Mesendoderm (in vitro differentiated cells): Measurements from ENCODE around the gene RSL24D1.
"Not testable (repeated sequence)": the region's sequence is repeated elsewhere in the genome, so short reads cannot be mapped to it uniquely, and the experiment has no call there.

Experiments
- DNase-seq: peaks from one replicate; pipeline ENCODE4 v3.0.0; 2013
- H2AK5ac ChIP-seq: 2 replicates; pipeline ENCODE4 v1.6.1; 2013; ENCODE audit warnings: low read length, inconsistent platforms
- H2BK120ac ChIP-seq: 2 replicates; pipeline ENCODE4 v1.6.1; 2013; ENCODE audit warnings: low read depth, mild to moderate bottlenecking, low read length, moderate library complexity, mixed read lengths
- H2BK15ac ChIP-seq: replicated peaks from 2 replicates; pipeline ENCODE4 v1.6.1; 2013; ENCODE audit warnings: low read depth, mild to moderate bottlenecking, moderate library complexity
- H2BK5ac ChIP-seq: 2 replicates; pipeline ENCODE4 v1.6.1; 2013; ENCODE audit warnings: low read length, inconsistent platforms
- H3K18ac ChIP-seq: 2 replicates; pipeline ENCODE4 v1.6.1; 2013; ENCODE audit warnings: mild to moderate bottlenecking, low read length, mixed read lengths
- H3K23ac ChIP-seq: one replicate; pipeline ENCODE4 v1.6.1; 2013; ENCODE audit warnings: low read length
- H3K27ac ChIP-seq: 2 replicates; pipeline ENCODE4 v1.5.1; 2013; ENCODE audit warnings: low read depth, mild to moderate bottlenecking, inconsistent platforms, low read length, moderate library complexity
- H3K27me3 ChIP-seq: 2 replicates; pipeline ENCODE4 v1.6.1; 2013; ENCODE audit warnings: low read length, control low read depth, mild to moderate bottlenecking, inconsistent platforms; ENCODE audit not compliant: insufficient read depth, poor library complexity
- H3K36me3 ChIP-seq: 2 replicates; pipeline ENCODE4 v1.6.1; 2013; ENCODE audit warnings: low read length, inconsistent platforms; ENCODE audit not compliant: control insufficient read depth, insufficient read depth
- H3K4ac ChIP-seq: one replicate; pipeline ENCODE4 v1.6.1; 2013; ENCODE audit warnings: low read depth, mild to moderate bottlenecking, low read length, moderate library complexity
- H3K4me1 ChIP-seq: 2 replicates; pipeline ENCODE4 v1.6.1; 2013; ENCODE audit warnings: low read depth, low read length, inconsistent platforms; ENCODE audit not compliant: control insufficient read depth
- H3K4me2 ChIP-seq: 2 replicates; pipeline ENCODE4 v1.6.1; 2013; ENCODE audit warnings: low read length
- H3K4me3 ChIP-seq: 2 replicates; pipeline ENCODE4 v1.5.1; 2013; ENCODE audit warnings: mild to moderate bottlenecking, low read length
- H3K56ac ChIP-seq: one replicate; pipeline ENCODE4 v1.6.1; 2013; ENCODE audit warnings: low read length
- H3K79me1 ChIP-seq: 2 replicates; pipeline ENCODE4 v1.6.1; 2013; ENCODE audit warnings: low read length, inconsistent platforms
- H3K79me2 ChIP-seq: 2 replicates; pipeline ENCODE4 v1.6.1; 2013; ENCODE audit warnings: mild to moderate bottlenecking, low read length; ENCODE audit not compliant: control insufficient read depth, insufficient read depth
- H3K9ac ChIP-seq: 2 replicates; pipeline ENCODE4 v1.6.1; 2013; ENCODE audit warnings: low read length, inconsistent platforms
- H4K5ac ChIP-seq: one replicate; pipeline ENCODE4 v1.6.1; 2013; ENCODE audit warnings: low read length
- H4K8ac ChIP-seq: one replicate; pipeline ENCODE4 v1.6.1; 2013; ENCODE audit warnings: low read depth, mild to moderate bottlenecking, control low read depth, low read length, moderate library complexity
- WGBS: extraction: QIAGEN DNeasy Blood & Tissue Kit; methylation state at CpG from one replicate; pipeline ENCODE4 v1.1.7; 2013; ENCODE audit warnings: low lambda C conversion rate, missing lambda C conversion rate; ENCODE audit not compliant: insufficient coverage; ENCODE audit errors: extremely low coverage; 5-methylcytosine and 5-hydroxymethylcytosine counted together

The RSL24D1 gene

GRCh38 chr15:55143132-55143531 lies 53.6 kb downstream of the RSL24D1 start:
- not testable (repeated sequence) for H3K36me3 ChIP-seq, H3K79me1 ChIP-seq, H3K56ac ChIP-seq, H3K9ac ChIP-seq, H3K27me3 ChIP-seq, H3K27ac ChIP-seq, H2AK5ac ChIP-seq, DNase-seq, H3K4ac ChIP-seq, H2BK5ac ChIP-seq, H2BK15ac ChIP-seq, H4K5ac ChIP-seq, H3K79me2 ChIP-seq, H3K4me1 ChIP-seq, H3K18ac ChIP-seq, H3K4me3 ChIP-seq, H4K8ac ChIP-seq, H2BK120ac ChIP-seq, H3K4me2 ChIP-seq, H3K23ac ChIP-seq
- no CpG with 5 or more reads among the region's 8 CpGs for WGBS

GRCh38 chr15:55133972-55134371 lies 62.8 kb downstream of the RSL24D1 start:
- H3K4me1 ChIP-seq, result no peaks in the 10 kb centered on the region
- no peak overlapping the region for H3K27ac ChIP-seq
- no peak overlapping the region for H3K9ac ChIP-seq
- H2BK5ac ChIP-seq, result no peak overlapping the region
- H3K23ac ChIP-seq, result no peak overlapping the region
- no peak overlapping the region for H4K5ac ChIP-seq
- no peaks in the 10 kb centered on the region for H3K36me3 ChIP-seq
- H3K4ac ChIP-seq, result no peak overlapping the region
- H2AK5ac ChIP-seq, result no peak overlapping the region
- DNase-seq, result peak; percentile 62
- no peak overlapping the region for H3K4me3 ChIP-seq
- WGBS, result no CpG with 5 or more reads among the region's 2 CpGs
- no peak overlapping the region for H3K4me2 ChIP-seq
- H3K79me2 ChIP-seq, result no peaks in the 10 kb centered on the region
- no peak overlapping the region for H4K8ac ChIP-seq
- no peak overlapping the region for H2BK120ac ChIP-seq
- H3K27me3 ChIP-seq, result no peaks in the 10 kb centered on the region
- no peak overlapping the region for H3K56ac ChIP-seq
- no peaks in the 10 kb centered on the region for H3K79me1 ChIP-seq
- H3K18ac ChIP-seq, result no peak overlapping the region
- H2BK15ac ChIP-seq, result no peak overlapping the region

- H2BK5ac ChIP-seq, result no peak overlapping the region
- H3K27ac ChIP-seq, result no peak overlapping the region
- H3K79me1 ChIP-seq, result no peaks in the 10 kb centered on the region
- H3K18ac ChIP-seq, result no peak overlapping the region
- no peak overlapping the region for H3K23ac ChIP-seq
- H3K4me3 ChIP-seq, result no peak overlapping the region
- H4K5ac ChIP-seq, result no peak overlapping the region
- no peaks in the 10 kb centered on the region for H3K27me3 ChIP-seq
- no peak overlapping the region for H2AK5ac ChIP-seq
- no peak overlapping the region for H3K4ac ChIP-seq
- H3K56ac ChIP-seq, result no peak overlapping the region
- no peaks in the 10 kb centered on the region for H3K36me3 ChIP-seq
- no peak overlapping the region for H3K4me2 ChIP-seq
- H3K4me1 ChIP-seq, result no peaks in the 10 kb centered on the region
- no peak for DNase-seq
- no peak overlapping the region for H4K8ac ChIP-seq
- WGBS, result 100% methylated on average over 1 of the region's 2 CpGs
- no peaks in the 10 kb centered on the region for H3K79me2 ChIP-seq
- H2BK15ac ChIP-seq, result no peak overlapping the region
- no peak overlapping the region for H2BK120ac ChIP-seq
- H3K9ac ChIP-seq, result no peak overlapping the region
Measured at GRCh38 chr15:55132672-55133071, 64.1 kb downstream of the RSL24D1 start.
